ENCODE measurements around the gene ADAMTS16.

Gene ADAMTS16

GRCh38 chr5:5246736-5247135, 106.6 kb downstream of the ADAMTS16 start:
- no peak for DNase-seq

- DNase-seq: no peak
These were observed 110.6 kb downstream of the ADAMTS16 start for GRCh38 chr5:5250758-5251157.

- DNase-seq: no peak
These were observed 112.0 kb downstream of the ADAMTS16 start for GRCh38 chr5:5252106-5252505.

GRCh38 chr5:5257353-5257752, 117.2 kb downstream of the ADAMTS16 start:
- no peak for DNase-seq

DNA sequence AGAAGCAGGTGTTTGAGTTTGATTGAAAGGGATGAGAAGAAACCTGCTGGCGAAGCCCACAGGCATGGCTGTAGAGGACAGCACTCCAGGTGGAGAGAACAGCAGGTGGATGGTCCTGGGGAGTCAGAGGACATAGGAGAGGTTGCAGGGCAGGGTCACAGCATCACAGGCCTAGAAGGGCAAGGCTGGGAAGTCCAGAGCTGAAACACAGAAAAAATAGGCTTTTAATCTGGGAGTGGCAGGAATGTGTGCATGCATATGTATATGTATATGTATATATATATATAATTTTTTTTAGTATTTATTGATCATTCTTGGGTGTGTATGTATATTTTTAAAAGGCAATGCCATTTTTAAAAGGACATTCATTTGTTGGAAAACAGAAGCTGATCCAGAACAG, 118.4 kb downstream of the ADAMTS16 start:
- DNase-seq: no peak

DNA sequence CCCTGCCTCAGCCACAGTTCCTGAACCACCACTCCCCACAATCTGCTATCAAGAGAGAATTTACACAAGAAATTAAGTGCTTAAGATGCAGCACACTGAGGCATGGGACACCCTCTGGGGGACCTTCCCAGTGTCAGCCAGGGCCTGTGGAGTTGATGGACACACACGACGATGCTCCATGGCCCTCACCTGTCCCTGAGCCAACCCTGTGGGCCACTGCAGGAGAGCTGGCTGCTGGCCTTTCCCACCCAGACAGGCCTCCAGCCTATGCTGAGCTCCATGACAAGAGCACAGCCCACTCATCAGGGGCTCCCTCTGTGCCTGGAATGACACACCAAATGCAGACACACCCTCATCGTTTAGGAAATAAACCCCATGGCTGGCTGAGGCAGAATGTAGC, 124.6 kb downstream of the ADAMTS16 start:
- no peak for DNase-seq

GRCh38 chr5:5266297-5266696, 126.2 kb downstream of the ADAMTS16 start:
- no peak for DNase-seq

DNA sequence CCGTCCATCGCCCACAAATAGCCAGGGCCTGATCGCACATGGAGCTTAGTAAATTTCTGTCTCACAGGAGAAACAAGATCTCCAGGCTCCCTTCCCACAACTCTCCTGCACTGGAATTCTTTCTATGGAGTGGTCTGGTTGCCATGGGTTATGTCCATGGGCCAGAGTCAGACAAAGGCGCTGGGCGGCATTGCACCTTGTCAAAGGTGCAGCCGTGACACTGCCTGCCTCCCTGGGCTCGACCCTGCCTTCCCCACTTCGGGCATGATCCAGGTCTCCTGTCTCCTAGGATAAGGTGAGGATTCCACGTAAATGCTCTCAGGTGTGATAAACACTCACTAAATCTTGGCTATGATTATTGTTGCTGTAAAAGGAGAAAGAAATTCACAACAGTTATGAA, 130.0 kb downstream of the ADAMTS16 start:
- DNase-seq: no peak

GRCh38 chr5:5270958-5271785, 131.0 kb downstream of the ADAMTS16 start:
- DNase-seq: no peak

DNA sequence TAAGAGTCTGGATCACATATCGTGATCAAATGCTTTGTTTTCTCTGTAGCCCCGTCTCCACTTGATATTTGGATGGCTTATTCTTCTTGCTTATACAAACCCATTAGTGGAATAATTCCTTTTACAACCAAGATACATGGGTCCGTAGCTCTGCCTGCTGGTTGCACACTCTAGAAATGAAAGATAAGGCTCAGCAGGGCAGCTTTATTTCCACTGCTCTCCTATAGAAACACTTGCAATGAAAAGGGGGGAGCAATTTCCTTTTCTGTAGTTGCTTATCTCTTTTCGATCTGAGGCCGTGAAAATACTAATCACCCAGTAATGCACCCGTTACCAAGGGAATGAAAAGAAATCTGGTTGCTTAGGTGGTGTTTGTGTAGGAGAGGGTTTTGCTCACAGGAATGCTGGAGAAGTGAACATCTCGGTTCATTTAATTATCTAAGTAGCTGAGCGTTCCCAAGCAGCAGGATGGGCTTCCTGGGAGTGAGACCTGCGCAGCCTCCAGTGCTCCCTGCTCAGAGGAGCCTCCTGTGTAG, 131.7 kb downstream of the ADAMTS16 start:
- DNase-seq: no peak

DNA sequence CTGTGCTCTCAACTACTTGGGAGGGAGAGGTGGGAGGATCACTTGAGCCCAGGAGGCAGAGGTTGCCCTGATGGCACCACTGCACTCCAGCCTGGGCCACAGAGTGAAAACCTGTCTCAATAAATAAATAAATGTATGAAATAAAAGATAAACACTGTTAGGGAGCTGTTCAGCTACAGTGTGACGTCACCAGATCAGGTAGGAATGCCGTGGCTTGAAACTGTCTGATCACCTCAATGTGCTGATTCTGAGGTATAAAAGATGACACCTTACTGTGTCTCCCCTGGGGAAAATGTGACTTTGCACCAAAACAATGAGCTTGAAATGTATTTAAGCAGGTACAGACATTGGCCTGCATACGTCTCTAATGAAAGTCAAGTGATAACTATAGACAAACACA, 133.3 kb downstream of the ADAMTS16 start:
- DNase-seq: no peak

- DNase-seq: no peak
These were observed 133.8 kb downstream of the ADAMTS16 start for GRCh38 chr5:5273976-5274375.

- DNase-seq: no peak
These were observed 135.1 kb downstream of the ADAMTS16 start for GRCh38 chr5:5275211-5275610.

- DNase-seq: no peak
These were observed 136.3 kb downstream of the ADAMTS16 start for GRCh38 chr5:5276430-5276829.

- no peak for DNase-seq
These were observed 136.9 kb downstream of the ADAMTS16 start for GRCh38 chr5:5276951-5277517.

DNA sequence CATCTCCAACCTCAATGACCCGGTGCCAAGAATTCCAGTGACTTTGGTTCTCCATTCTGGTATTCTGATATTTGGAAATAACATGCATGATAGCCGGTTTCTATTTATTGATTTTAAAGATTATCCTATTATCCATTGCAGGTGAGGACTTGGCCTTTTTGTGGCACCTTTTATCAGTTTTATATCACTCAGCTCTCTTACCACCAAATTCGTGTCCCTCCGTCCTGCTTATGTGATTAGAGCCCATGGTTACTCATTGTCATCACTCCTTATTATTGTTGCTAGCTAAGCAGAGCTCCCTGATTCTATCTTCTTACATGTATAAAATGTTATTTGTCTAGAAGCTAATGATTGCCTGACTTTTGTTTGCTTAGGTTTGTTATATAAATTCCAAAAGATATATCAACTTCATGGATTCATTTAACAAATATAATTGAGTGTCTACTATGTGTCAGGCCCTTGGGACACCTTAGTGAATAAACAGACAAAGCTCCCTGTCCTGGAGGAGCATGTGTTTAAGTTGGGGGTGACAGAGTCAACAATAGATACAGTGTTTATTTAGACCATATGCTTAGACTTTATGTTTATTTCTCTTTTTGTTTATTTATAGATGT, 138.2 kb downstream of the ADAMTS16 start:
- no peak for DNase-seq

GRCh38 chr5:5278815-5279381, 138.8 kb downstream of the ADAMTS16 start:
- DNase-seq: no peak

DNA sequence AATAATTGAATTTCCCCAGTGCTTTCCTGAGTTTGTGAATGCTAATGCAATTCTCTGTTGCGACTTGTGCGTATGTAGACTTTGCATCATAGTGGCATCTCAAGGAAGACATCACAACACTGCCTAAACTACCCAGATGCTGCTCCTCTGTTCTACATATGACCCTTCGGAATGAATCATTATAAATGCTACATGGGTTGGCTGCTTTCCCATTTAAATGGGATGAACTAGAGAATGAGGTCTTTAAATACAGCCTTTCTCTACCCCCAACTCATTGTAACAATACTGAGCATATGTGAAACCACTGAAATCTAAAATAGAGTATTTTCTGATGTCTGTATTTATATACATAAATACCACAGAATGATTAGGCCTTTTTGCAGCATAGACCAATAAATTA, 145.8 kb downstream of the ADAMTS16 start:
- no peak for DNase-seq

DNA sequence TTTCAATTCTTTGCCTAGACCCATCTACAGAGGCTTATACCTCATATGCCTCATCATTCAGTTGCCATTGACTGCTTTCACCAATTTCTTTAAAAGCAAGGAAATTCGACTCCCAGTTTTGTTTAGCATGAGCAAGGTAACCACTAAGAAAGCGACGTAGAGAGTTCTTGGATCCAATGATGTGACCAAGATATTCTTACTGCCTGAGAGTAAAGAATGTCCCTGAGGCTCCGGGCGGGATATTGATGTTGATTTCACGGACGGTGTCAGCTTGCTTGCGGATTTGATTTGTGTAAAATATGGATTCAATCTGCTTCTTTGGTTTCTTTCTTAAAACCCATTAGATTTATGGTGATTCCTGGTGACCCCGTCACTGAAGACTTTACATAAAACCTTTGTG, 147.3 kb downstream of the ADAMTS16 start:
- no peak for DNase-seq

GRCh38 chr5:5288201-5288600, 148.1 kb downstream of the ADAMTS16 start:
- no peak for DNase-seq

GRCh38 chr5:5289537-5289936, 149.4 kb downstream of the ADAMTS16 start:
- DNase-seq: no peak

GRCh38 chr5:5290674-5291334, 150.7 kb downstream of the ADAMTS16 start:
- DNase-seq: no peak

DNA sequence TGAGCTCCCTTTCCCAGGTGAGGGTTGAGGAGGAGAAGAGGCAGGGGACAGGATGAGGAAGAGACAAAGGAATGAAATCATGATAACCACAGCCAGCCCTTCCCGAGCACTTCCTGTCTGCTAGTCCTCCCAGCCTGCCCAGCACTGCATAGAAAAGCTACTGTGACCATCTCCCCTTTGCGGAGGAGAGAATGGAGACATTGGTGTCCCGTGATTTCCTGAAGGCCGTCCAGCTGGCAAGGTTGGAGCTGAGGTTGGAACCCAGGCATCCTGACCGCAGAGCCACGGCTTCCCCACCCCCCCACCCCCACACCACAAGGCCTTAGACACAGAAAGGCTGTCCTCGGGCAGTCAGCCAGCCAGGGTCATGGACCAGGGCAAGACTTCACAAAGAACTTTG, 151.2 kb downstream of the ADAMTS16 start:
- no peak for DNase-seq

Data from CD4-positive, alpha-beta T cell treated with Interleukin-1 beta for 1 hour (primary cell).